Endothelial cell of coronary artery (primary cell): Measurements from ENCODE around the gene PLD3. TPM values are rescaled to one million over a fixed set of nuclear protein-coding genes. Genes with fewer than 3 reads are reported as not detected.

Experiments used
- total RNA-seq: library from RNA; depleted of rRNA; stranded (reverse); fragments of >200 nt; gene quantifications from 2 replicates; pipeline ENCODE4 v1.2.3, GENCODE V29; 2014

The PLD3 gene, protein sequence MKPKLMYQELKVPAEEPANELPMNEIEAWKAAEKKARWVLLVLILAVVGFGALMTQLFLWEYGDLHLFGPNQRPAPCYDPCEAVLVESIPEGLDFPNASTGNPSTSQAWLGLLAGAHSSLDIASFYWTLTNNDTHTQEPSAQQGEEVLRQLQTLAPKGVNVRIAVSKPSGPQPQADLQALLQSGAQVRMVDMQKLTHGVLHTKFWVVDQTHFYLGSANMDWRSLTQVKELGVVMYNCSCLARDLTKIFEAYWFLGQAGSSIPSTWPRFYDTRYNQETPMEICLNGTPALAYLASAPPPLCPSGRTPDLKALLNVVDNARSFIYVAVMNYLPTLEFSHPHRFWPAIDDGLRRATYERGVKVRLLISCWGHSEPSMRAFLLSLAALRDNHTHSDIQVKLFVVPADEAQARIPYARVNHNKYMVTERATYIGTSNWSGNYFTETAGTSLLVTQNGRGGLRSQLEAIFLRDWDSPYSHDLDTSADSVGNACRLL
- total RNA-seq = 92.4 and 132 TPM in 2 replicates

DNA sequence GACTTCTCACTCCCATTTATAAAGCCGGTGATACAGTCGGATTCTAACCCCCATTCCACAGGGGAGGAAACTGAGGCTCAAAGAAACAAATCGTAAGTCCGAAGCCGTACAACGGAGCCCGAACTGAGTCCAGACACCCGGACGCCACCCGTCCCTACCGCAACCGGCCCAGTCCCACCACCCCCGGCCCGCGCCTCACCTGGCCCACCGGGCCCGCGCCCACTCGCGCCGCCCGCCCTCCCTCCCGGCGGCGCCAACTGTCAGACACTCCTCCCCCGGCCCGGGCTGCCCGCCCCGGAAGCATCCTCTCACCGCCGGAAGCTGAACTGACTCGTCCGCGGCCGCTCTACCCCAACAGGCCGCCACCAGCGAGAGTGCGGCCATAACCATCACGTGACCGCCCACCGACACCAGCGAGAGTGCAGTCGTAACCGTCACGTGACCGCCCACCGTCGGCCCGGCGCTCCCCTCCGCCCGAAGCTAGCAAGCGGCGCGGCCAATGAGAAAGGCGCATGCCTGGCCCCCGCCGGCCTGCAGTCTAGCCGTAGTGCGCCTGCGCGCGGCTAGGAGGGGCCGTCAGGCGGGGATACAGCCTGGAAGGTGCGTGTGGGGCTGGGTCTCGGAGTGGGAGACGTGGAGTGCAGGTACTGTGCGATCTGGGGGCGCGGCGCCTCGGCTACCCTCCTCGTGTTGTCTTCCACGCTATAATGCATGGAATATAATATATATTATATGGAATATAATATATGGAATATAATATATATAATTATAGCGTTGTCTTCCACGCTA is at the start of gene PLD3, which contains the start of gene C19orf47:
Gene PLD3 (plus strand): TSS at position 571 of the 789 bp plus-strand sequence. CDS start 17,789 bp downstream, outside the sequence.
Gene C19orf47 (minus strand): TSS at position 273 of the 789 bp plus-strand sequence. CDS start 6,540 bp downstream, outside the sequence.

DNA sequence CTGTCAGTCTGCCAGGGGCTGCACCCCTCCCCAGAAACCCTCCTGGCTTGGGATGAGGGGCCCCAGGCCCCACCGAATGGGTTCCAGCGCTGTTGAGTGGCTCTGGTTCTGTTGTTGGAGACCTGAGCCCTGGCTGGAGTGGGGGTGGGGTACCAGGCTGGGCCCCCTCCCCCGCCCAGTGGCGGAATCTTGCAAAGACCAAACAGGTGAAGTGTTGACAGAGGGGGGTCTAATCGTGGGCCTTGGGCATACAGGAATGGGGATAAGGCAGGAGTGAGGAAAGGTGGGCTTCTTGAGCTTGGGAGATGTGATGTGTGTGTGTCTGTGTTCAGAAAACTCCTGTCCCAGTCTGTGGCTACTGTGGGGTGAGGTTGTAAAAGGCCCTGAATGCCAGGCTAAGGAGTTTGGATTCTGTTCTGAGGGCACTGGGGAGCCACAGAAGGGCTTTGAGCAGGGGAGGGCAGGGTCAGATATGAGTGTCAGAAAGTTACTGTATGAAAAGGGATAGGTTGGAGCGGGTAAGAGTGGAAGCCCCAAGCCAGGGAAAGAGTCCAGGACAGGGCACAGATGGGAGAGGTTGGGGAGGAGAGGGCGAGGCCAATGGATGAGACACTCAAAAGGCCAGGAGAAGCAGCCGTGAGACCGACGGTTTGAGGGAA is 41.7 kb downstream of the PLD3 start, which contains the start of gene HIPK4:
Gene HIPK4 (minus strand): TSS at position 98 of the 659 bp plus-strand sequence. CDS start 279 bp downstream, outside the sequence.

DNA sequence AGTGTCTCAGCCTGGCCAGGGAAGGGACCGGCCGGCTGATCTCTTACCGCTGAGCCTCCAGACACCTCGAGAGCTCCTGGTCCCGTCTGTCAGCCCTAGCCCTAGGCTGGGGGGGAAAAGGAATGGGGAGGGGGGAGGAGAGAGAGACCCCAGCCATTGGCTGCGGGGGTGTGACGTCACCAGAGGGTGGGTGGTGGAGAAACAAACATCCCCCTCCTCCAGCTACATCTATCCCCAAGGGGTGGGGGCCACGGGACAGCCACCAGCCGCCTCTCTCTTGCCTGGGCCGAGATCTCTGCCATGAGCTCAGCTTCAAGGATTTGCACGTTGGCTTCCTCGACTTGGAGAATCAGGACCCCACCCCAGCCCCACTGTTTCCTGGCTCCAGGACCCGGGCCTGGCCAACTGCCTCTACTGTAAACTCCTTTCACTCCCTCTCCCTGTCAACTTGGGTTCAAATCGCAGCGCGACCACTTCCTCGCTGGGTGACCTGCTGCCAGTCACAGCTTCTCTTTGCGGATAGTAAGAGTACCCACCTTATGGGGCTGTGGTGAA is 64.9 kb downstream of the PLD3 start, which contains the start of gene PRX:
Gene PRX (minus strand): TSS at position 88 of the 555 bp plus-strand sequence. CDS start 5,446 bp downstream, outside the sequence.

DNA sequence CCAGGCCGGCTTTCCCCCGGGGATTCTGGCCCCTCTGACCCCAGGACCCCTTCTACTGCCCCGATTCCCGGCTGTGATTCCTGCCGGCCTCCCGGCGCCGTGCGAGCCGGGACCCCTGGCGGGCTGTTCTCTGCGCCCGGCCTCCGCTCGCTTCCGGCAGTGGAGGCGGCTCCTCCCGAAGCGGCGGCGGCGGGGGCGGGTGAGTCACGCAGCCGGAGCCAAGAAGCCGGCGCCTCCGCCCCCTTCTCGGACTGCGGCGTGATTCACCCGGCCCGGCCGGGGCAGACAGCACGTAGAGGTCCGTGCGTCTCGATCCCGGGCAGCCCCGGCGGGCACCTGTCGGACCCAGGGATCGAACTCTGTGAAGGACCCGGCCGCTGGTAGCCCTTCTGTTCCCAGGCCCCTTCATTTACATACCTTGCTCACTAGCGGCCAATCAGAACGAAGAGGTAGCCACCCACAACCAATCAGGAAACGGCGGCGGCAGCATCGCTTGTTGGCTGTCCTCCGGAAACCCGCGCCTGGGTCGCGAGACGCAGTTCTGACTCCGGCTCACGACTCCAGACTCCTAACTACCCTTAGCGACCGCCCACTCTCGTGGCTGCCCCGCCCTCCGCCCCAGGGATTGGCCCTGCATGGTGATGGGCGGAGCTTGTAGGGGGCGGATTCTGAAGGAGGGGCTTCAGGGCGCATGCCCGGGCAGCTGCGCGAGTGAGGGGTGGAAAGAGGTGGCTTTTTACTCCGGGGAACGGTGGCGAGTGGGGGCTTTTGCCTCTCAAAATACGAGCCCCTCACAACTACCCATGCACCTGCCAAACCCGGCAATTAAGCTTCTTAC is 77.2 kb downstream of the PLD3 start, which contains the start of gene SERTAD1:
Gene SERTAD1 (minus strand): TSS at position 543 of the 838 bp plus-strand sequence. CDS start 2,446 bp downstream, outside the sequence.

Other genes starting within 250 kb of the PLD3 start
- 4.4 and 8.1 TPM in 2 replicates for gene MAP3K10, start 157.3 kb upstream of the PLD3 start, total RNA-seq
- gene TTC9B, start 130.3 kb upstream of the PLD3 start, total RNA-seq = not detected in 2 replicates
- 0.09 TPM in 1 of 2 replicates, not detected in the other for gene CCNP, start 122.0 kb upstream of the PLD3 start, total RNA-seq
- gene AKT2, start 63.4 kb upstream of the PLD3 start, total RNA-seq = 20.1 and 38.0 TPM in 2 replicates
- gene C19orf47, start 298 bp upstream of the PLD3 start, total RNA-seq = 4.3 and 4.4 TPM in 2 replicates
- under 0.01 and 0.09 TPM in 2 replicates for gene HIPK4, start 41.5 kb downstream of the PLD3 start, total RNA-seq
- gene PRX, start 64.7 kb downstream of the PLD3 start, total RNA-seq = 0.81 and 1.1 TPM in 2 replicates
- 18.1 and 23.8 TPM in 2 replicates for gene SERTAD1, start 77.3 kb downstream of the PLD3 start, total RNA-seq
- 13.7 and 15.2 TPM in 2 replicates for gene SERTAD3, start 95.6 kb downstream of the PLD3 start, total RNA-seq
- 56.2 and 67.8 TPM in 2 replicates for gene BLVRB, start 117.0 kb downstream of the PLD3 start, total RNA-seq
- 0.09 and 0.28 TPM in 2 replicates for gene SPTBN4, start 118.3 kb downstream of the PLD3 start, total RNA-seq
- gene SHKBP1, start 228.2 kb downstream of the PLD3 start, total RNA-seq = 23.8 and 25.1 TPM in 2 replicates